DOHH2 (cell line): Measurements from ENCODE around the gene C1QB.

Source experiments
- CTCF ChIP-seq: fragments of 200-600 bp; sonication (generic); IDR thresholded peaks from one replicate; pipeline ENCODE4 v1.5.1; 2014; ENCODE audit warnings: antibody characterized with exemption, mild to moderate bottlenecking, low read depth, low read length; ENCODE audit not compliant: poor library complexity, severe bottlenecking
- EZH2phosphoT487 ChIP-seq: fragments of 200-600 bp; sonication (generic); IDR thresholded peaks from 2 replicates; pipeline ENCODE4 v1.6.1; 2017; ENCODE audit warnings: borderline replicate concordance, mild to moderate bottlenecking, antibody characterized with exemption, low read length, moderate library complexity, mixed read lengths

DNA sequence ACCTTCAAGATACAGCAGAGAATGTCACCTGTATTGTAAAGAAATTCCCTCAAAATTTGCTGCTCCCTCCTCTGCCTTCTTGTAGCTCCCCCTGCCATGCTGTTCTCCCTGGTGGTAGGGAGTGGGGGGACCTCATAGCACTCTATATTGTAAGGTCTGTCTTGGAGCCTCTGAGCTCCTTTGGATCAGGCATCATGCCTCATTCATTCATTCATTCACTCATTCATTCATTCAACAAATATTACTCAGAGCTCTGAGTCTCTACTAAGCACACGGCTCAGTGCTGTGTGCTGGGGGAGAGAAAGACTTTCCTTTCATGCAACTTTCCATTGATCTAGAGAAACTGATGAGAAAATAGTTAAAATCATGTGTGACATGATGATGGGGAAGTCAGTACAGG, 30.5 kb downstream of the C1QB start:
- TF ChIP-seq CTCF (no peak), EZH2phosphoT487 (no peak)
